ENCODE data around the gene RIN3.

Gene RIN3

DNA sequence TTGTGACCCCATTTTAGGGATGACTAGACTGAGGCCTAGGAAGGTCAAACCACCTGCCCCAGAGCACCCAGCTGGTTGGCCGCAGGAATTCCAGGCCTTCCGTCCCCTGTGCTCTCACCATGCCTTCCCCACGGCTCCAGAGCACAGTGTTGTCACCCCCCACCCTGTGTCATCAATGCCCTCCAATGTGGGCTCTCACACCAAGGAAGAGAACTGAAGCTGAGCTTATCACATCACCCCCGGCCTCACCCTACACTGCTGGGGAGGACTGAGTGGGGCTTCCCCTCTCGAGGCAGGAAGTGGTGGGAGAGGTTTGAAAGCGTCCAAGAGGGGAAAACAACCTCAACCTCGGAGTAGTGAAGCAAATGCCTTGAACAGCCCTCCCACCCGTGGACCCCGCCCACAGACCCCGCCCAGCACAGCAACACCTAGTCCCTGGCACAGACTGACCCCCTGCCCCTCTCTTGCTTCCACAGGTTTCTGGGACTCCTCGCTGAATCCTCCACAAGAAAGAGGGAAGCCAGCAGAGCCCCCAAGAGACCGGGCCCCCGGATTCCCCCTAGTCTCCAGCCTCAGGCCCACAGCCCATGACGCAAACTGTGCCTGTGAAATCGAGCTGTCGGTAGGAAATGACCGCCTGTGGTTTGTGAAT lies 137.7 kb downstream of the RIN3 start:
- Histone ChIP-seq H3K4me3 (ENCODE audit: low read length) (no peak overlapping the region), H3K4me1 (ENCODE audit: control insufficient read depth, insufficient read depth, low read length) (no peaks in the 10 kb centered on the region), H3K9me3 (ENCODE audit: control insufficient read depth, low read length) (no peaks in the 10 kb centered on the region), H3K36me3 (ENCODE audit: control insufficient read depth, insufficient read depth, low read length) (no peaks in the 10 kb centered on the region), H3K9ac (ENCODE audit: low read length) (no peak overlapping the region), H3K27me3 (ENCODE audit: control insufficient read depth, insufficient read depth, low read length) (no peaks in the 10 kb centered on the region)

DNA sequence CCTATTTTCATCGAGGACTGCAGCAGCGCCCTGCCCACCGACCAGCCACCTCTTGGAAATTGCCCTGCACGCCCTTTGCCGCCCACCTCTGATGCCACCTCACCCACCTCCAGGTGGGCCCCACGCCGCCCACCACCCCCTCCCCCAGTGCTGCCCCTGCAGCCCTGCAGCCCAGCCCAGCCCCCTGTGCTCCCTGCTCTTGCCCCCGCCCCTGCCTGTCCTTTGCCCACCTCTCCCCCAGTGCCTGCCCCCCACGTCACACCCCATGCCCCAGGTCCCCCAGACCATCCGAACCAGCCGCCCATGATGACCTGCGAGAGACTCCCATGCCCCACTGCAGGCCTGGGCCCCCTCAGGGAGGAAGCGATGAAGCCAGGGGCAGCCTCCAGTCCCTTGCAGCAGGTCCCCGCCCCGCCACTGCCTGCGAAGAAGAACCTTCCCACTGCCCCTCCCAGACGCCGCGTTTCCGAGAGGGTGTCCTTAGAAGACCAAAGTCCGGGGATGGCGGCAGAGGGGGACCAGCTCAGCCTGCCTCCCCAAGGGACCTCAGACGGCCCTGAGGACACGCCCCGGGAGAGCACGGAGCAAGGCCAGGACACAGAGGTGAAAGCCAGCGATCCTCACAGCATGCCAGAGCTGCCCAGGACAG lies 138.3 kb downstream of the RIN3 start:
- no peak overlapping the region for H3K4me3 ChIP-seq (ENCODE audit: low read length)
- no peaks in the 10 kb centered on the region for H3K27me3 ChIP-seq (ENCODE audit: control insufficient read depth, insufficient read depth, low read length)
- no peaks in the 10 kb centered on the region for H3K36me3 ChIP-seq (ENCODE audit: control insufficient read depth, insufficient read depth, low read length)
- H3K9me3 ChIP-seq (ENCODE audit: control insufficient read depth, low read length) = no peaks in the 10 kb centered on the region
- H3K4me1 ChIP-seq (ENCODE audit: control insufficient read depth, insufficient read depth, low read length) = no peaks in the 10 kb centered on the region
- H3K9ac ChIP-seq (ENCODE audit: low read length) = no peak overlapping the region

- no peak overlapping the region for H3K9ac ChIP-seq (ENCODE audit: low read length)
- H3K36me3 ChIP-seq (ENCODE audit: control insufficient read depth, insufficient read depth, low read length) = no peaks in the 10 kb centered on the region
- no peaks in the 10 kb centered on the region for H3K9me3 ChIP-seq (ENCODE audit: control insufficient read depth, low read length)
- H3K4me3 ChIP-seq (ENCODE audit: low read length) = no peak overlapping the region
- no peaks in the 10 kb centered on the region for H3K27me3 ChIP-seq (ENCODE audit: control insufficient read depth, insufficient read depth, low read length)
- H3K4me1 ChIP-seq (ENCODE audit: control insufficient read depth, insufficient read depth, low read length) = no peaks in the 10 kb centered on the region
Measured at GRCh38 chr14:92652413-92653151, 139.0 kb downstream of the RIN3 start.

DNA sequence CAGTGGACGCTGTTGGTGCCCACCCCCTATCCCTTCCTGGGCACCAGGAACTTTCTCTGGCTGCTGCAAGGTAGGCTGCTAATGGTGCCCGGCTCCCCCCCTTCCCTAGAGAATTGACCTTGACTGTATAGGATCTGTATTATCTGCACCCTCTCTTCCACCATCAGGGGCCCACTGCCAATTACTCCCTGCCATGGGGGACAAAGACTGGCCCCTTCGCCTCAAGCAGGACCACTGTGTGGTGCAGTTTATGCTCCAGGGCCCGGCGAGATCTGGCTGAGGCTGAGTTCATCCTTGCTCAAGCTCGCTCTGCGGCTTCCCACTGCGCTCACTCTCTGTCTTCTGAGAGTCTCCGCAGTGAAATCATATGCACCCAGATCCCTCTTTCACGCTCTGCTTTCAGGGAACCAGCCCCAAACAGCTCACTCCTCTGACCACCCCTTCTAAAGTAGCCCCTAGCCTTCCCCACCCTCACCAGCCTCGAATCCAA lies 139.6 kb downstream of the RIN3 start:
- Histone ChIP-seq H3K4me1 (ENCODE audit: control insufficient read depth, insufficient read depth, low read length) (no peaks in the 10 kb centered on the region), H3K9ac (ENCODE audit: low read length) (no peak overlapping the region)

DNA sequence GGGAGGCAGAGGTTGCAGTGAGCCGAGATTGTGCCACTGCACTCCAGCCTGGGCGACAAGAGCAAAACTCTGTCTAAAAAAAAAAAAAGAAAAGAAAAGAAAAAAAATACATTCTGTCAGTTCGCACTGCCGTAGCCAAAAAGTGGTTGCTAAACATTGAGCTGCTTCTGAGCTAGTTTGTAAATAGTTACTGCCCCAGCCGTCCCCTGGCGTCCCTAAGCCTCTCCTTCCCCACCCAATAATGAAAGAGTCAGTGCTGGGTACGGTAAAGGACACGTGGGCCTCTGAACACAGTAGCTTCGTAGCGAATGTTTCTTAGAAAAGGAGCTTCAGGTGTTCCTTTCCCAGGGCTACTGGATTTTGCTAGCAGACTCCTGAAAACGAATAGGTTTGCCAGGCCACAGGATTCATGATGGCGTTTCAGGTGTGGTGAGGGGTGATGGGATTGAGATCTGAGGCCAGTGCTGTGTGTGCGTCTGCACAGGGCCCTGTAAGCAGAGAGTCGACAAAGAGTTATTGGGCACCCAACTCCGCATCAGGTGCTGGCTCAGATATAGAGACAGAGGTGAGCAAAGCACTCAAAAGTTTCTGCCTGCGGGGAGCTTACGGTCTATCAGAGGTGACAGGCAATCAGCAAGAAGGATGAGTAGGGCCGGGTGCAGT lies 140.8 kb downstream of the RIN3 start:
- H3K27me3 ChIP-seq (ENCODE audit: control insufficient read depth, insufficient read depth, low read length) = no peaks in the 10 kb centered on the region
- H3K4me3 ChIP-seq (ENCODE audit: low read length) = no peak overlapping the region
- no peak overlapping the region for H3K9ac ChIP-seq (ENCODE audit: low read length)

More for the DNA sequence above, 139.6 kb downstream of the RIN3 start:
- Histone ChIP-seq H3K4me3 (ENCODE audit: low read length) (no peak overlapping the region), H3K36me3 (ENCODE audit: control insufficient read depth, insufficient read depth, low read length) (no peaks in the 10 kb centered on the region), H3K9me3 (ENCODE audit: control insufficient read depth, low read length) (no peaks in the 10 kb centered on the region), H3K27me3 (ENCODE audit: control insufficient read depth, insufficient read depth, low read length) (no peaks in the 10 kb centered on the region)

GRCh38 chr14:92655419-92656201 lies 142.0 kb downstream of the RIN3 start:
- Histone ChIP-seq H3K4me1 (ENCODE audit: control insufficient read depth, insufficient read depth, low read length) (no peaks in the 10 kb centered on the region), H3K9ac (ENCODE audit: low read length) (no peak overlapping the region), H3K36me3 (ENCODE audit: control insufficient read depth, insufficient read depth, low read length) (no peaks in the 10 kb centered on the region), H3K4me3 (ENCODE audit: low read length) (no peak overlapping the region), H3K27me3 (ENCODE audit: control insufficient read depth, insufficient read depth, low read length) (no peaks in the 10 kb centered on the region), H3K9me3 (ENCODE audit: control insufficient read depth, low read length) (no peaks in the 10 kb centered on the region)

More for the DNA sequence above, 140.8 kb downstream of the RIN3 start:
- Histone ChIP-seq H3K36me3 (ENCODE audit: control insufficient read depth, insufficient read depth, low read length) (no peaks in the 10 kb centered on the region), H3K9me3 (ENCODE audit: control insufficient read depth, low read length) (no peaks in the 10 kb centered on the region), H3K4me1 (ENCODE audit: control insufficient read depth, insufficient read depth, low read length) (no peaks in the 10 kb centered on the region)

- Histone ChIP-seq H3K9ac (ENCODE audit: low read length) (no peak overlapping the region), H3K4me3 (ENCODE audit: low read length) (no peak overlapping the region), H3K4me1 (ENCODE audit: control insufficient read depth, insufficient read depth, low read length) (no peaks in the 10 kb centered on the region), H3K27me3 (ENCODE audit: control insufficient read depth, insufficient read depth, low read length) (no peaks in the 10 kb centered on the region), H3K9me3 (ENCODE audit: control insufficient read depth, low read length) (no peaks in the 10 kb centered on the region), H3K36me3 (ENCODE audit: control insufficient read depth, insufficient read depth, low read length) (no peaks in the 10 kb centered on the region)
Measured at GRCh38 chr14:92656306-92657081, 142.9 kb downstream of the RIN3 start.

GRCh38 chr14:92657457-92658142 lies 144.0 kb downstream of the RIN3 start:
- H3K4me1 ChIP-seq (ENCODE audit: control insufficient read depth, insufficient read depth, low read length) = no peaks in the 10 kb centered on the region
- no peaks in the 10 kb centered on the region for H3K27me3 ChIP-seq (ENCODE audit: control insufficient read depth, insufficient read depth, low read length)
- H3K4me3 ChIP-seq (ENCODE audit: low read length) = no peak overlapping the region
- no peaks in the 10 kb centered on the region for H3K36me3 ChIP-seq (ENCODE audit: control insufficient read depth, insufficient read depth, low read length)
- no peaks in the 10 kb centered on the region for H3K9me3 ChIP-seq (ENCODE audit: control insufficient read depth, low read length)
- no peak overlapping the region for H3K9ac ChIP-seq (ENCODE audit: low read length)

DNA sequence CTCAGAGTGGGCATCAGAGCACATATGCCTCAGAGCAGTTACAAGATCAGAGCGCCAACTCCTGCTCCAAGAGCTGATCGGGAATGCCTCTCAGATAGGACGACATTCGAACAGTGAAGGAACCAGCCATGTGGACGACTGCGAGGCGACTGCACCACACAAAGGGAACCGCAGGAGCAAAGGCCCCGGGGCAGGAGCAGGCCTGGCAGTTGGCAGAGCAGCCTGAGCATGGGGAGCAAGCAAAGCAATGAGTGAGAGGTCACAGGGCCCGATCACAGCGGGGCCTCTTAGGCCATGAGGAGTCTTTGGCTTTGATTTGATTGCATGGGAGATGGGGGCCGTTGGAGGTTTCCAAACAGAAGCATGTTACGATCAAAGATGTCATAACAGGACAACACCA lies 144.6 kb downstream of the RIN3 start:
- no peak overlapping the region for H3K4me3 ChIP-seq (ENCODE audit: low read length)
- H3K4me1 ChIP-seq (ENCODE audit: control insufficient read depth, insufficient read depth, low read length) = no peaks in the 10 kb centered on the region
- no peak overlapping the region for H3K9ac ChIP-seq (ENCODE audit: low read length)
- no peaks in the 10 kb centered on the region for H3K36me3 ChIP-seq (ENCODE audit: control insufficient read depth, insufficient read depth, low read length)
- no peaks in the 10 kb centered on the region for H3K9me3 ChIP-seq (ENCODE audit: control insufficient read depth, low read length)
- H3K27me3 ChIP-seq (ENCODE audit: control insufficient read depth, insufficient read depth, low read length) = no peaks in the 10 kb centered on the region

- Histone ChIP-seq H3K4me3 (ENCODE audit: low read length) (no peak overlapping the region), H3K9me3 (ENCODE audit: control insufficient read depth, low read length) (no peaks in the 10 kb centered on the region), H3K36me3 (ENCODE audit: control insufficient read depth, insufficient read depth, low read length) (no peaks in the 10 kb centered on the region), H3K4me1 (ENCODE audit: control insufficient read depth, insufficient read depth, low read length) (no peaks in the 10 kb centered on the region), H3K27me3 (ENCODE audit: control insufficient read depth, insufficient read depth, low read length) (no peaks in the 10 kb centered on the region), H3K9ac (ENCODE audit: low read length) (no peak overlapping the region)
Measured at GRCh38 chr14:92658684-92659083, 145.1 kb downstream of the RIN3 start.

Measured in mucosa of stomach (tissue), 1 donor.